ENCODE measurements around the gene NDRG2. TPM values are rescaled to one million over a fixed set of nuclear protein-coding genes. Genes with fewer than 3 reads are reported as not detected.
"Not testable (repeated sequence)": the region's sequence is repeated elsewhere in the genome, so short reads cannot be mapped to it uniquely, and the experiment has no call there.

The NDRG2 gene
- polyA plus RNA-seq, 3 donors from 2014 or later = 10.9 to 40.0 (median 19.9) TPM

GRCh38 chr14:21019366-21019765 lies 5.5 kb downstream of the NDRG2 start:
- H3K27ac Mint-ChIP-seq = no peak overlapping the region
- peaks cover 8 to 9% (median 9%) of the 10 kb centered on the region in 3 donors for H3K27me3 Mint-ChIP-seq (ENCODE audit: low read depth in 3 of 3)
- no peak for DNase-seq
- H3K36me3 Mint-ChIP-seq = peaks cover 7 to 18% (median 8%) of the 10 kb centered on the region in 3 donors
- H3K4me1 Mint-ChIP-seq = peaks cover 11 to 17% of the 10 kb centered on the region in 2 donors
- H3K9me3 Mint-ChIP-seq = no peaks in the 10 kb centered on the region
- H3K4me3 Mint-ChIP-seq = no peak overlapping the region

- Mint-ChIP-seq H3K27ac (no peak overlapping the region), H3K4me3 (no peak overlapping the region), H3K9me3 (no peaks in the 10 kb centered on the region), H3K27me3 (ENCODE audit: low read depth in 3 of 3) (peaks cover 6 to 9% (median 8%) of the 10 kb centered on the region in 3 donors), H3K36me3 (peaks cover 7 to 18% (median 8%) of the 10 kb centered on the region in 3 donors), H3K4me1 (peaks cover 5 to 11% of the 10 kb centered on the region in 2 donors)
- no peak for DNase-seq
Observed at GRCh38 chr14:21018781-21019180, 6.1 kb downstream of the NDRG2 start.

GRCh38 chr14:21018286-21018685 lies 6.6 kb downstream of the NDRG2 start:
- Mint-ChIP-seq H3K4me3 (no peak overlapping the region), H3K27ac (no peak overlapping the region), H3K36me3 (peaks cover 7 to 18% (median 8%) of the 10 kb centered on the region in 3 donors), H3K4me1 (peaks cover 3 to 8% of the 10 kb centered on the region in 2 donors), H3K9me3 (no peaks in the 10 kb centered on the region), H3K27me3 (ENCODE audit: low read depth in 3 of 3) (peaks cover 6 to 9% (median 6%) of the 10 kb centered on the region in 3 donors)
- DNase-seq = no peak

- H3K4me1 Mint-ChIP-seq = peaks cover 0 to 2% of the 10 kb centered on the region in 2 donors
- H3K9me3 Mint-ChIP-seq = no peaks in the 10 kb centered on the region
- peaks cover 7 to 14% (median 8%) of the 10 kb centered on the region in 3 donors for H3K36me3 Mint-ChIP-seq
Observed at GRCh38 chr14:21017528-21018245, 7.2 kb downstream of the NDRG2 start.

GRCh38 chr14:21016413-21017190 lies 8.3 kb downstream of the NDRG2 start:
- Mint-ChIP-seq H3K9me3 (no peaks in the 10 kb centered on the region), H3K36me3 (peaks cover 7 to 9% (median 7%) of the 10 kb centered on the region in 3 donors), H3K27ac (no peak overlapping the region), H3K27me3 (ENCODE audit: low read depth in 3 of 3) (peaks cover 1 to 8% (median 3%) of the 10 kb centered on the region in 3 donors), H3K4me3 (no peak overlapping the region), H3K4me1 (no peaks in the 10 kb centered on the region)
- no peak for DNase-seq

More at GRCh38 chr14:21017528-21018245, 7.2 kb downstream of the NDRG2 start:
- no peak overlapping the region for H3K27ac Mint-ChIP-seq
- no peak for DNase-seq
- H3K4me3 Mint-ChIP-seq = no peak overlapping the region
- H3K27me3 Mint-ChIP-seq (ENCODE audit: low read depth in 3 of 3) = peaks cover 4 to 9% (median 5%) of the 10 kb centered on the region in 3 donors

- no peaks in the 10 kb centered on the region for H3K9me3 Mint-ChIP-seq
- no peak overlapping the region for H3K4me3 Mint-ChIP-seq
- peaks cover 1 to 8% (median 3%) of the 10 kb centered on the region in 3 donors for H3K27me3 Mint-ChIP-seq (ENCODE audit: low read depth in 3 of 3)
- peaks cover 4 to 7% (median 5%) of the 10 kb centered on the region in 3 donors for H3K36me3 Mint-ChIP-seq
- no peak for DNase-seq
- H3K27ac Mint-ChIP-seq = no peak overlapping the region
- H3K4me1 Mint-ChIP-seq = no peaks in the 10 kb centered on the region
Observed at GRCh38 chr14:21015312-21015711, 9.5 kb downstream of the NDRG2 start.

GRCh38 chr14:21014761-21015190 lies 10.1 kb downstream of the NDRG2 start:
- Mint-ChIP-seq H3K27me3 (ENCODE audit: low read depth in 3 of 3) (peaks cover 1 to 8% (median 3%) of the 10 kb centered on the region in 3 donors), H3K27ac (no peak overlapping the region), H3K36me3 (peaks cover 4 to 7% (median 5%) of the 10 kb centered on the region in 3 donors), H3K9me3 (no peaks in the 10 kb centered on the region), H3K4me3 (no peak overlapping the region), H3K4me1 (no peaks in the 10 kb centered on the region)
- DNase-seq = peak; percentile 65 to 73 (median 71)

GRCh38 chr14:21011136-21011535 lies 13.7 kb downstream of the NDRG2 start:
- no peak overlapping the region for H3K27ac Mint-ChIP-seq
- H3K4me3 Mint-ChIP-seq = no peak overlapping the region
- H3K4me1 Mint-ChIP-seq = no peaks in the 10 kb centered on the region
- no peaks in the 10 kb centered on the region for H3K9me3 Mint-ChIP-seq
- peaks cover 0 to 4% (median 1%) of the 10 kb centered on the region in 3 donors for H3K27me3 Mint-ChIP-seq (ENCODE audit: low read depth in 3 of 3)
- no peak for DNase-seq
- H3K36me3 Mint-ChIP-seq = no peaks in the 10 kb centered on the region

GRCh38 chr14:21009721-21010120 lies 15.1 kb downstream of the NDRG2 start:
- not testable (repeated sequence) for H3K27ac Mint-ChIP-seq; H3K36me3 Mint-ChIP-seq; H3K4me1 Mint-ChIP-seq; DNase-seq; H3K4me3 Mint-ChIP-seq; H3K27me3 Mint-ChIP-seq (ENCODE audit: low read depth in 3 of 3); H3K9me3 Mint-ChIP-seq

- DNase-seq = no peak
- Mint-ChIP-seq H3K4me1 (no peaks in the 10 kb centered on the region), H3K27me3 (ENCODE audit: low read depth in 3 of 3) (peaks cover 0 to 4% (median 0%) of the 10 kb centered on the region in 3 donors), H3K4me3 (no peak overlapping the region), H3K9me3 (no peaks in the 10 kb centered on the region), H3K27ac (no peak overlapping the region), H3K36me3 (peaks cover 0 to 4% (median 0%) of the 10 kb centered on the region in 3 donors)
Observed at GRCh38 chr14:21003788-21004346, 21.0 kb downstream of the NDRG2 start.

- H3K27me3 Mint-ChIP-seq (ENCODE audit: low read depth in 3 of 3) = peaks cover 0 to 5% (median 0%) of the 10 kb centered on the region in 3 donors
- no peak overlapping the region for H3K4me3 Mint-ChIP-seq
- DNase-seq = no peak
- peaks cover 0 to 23% (median 15%) of the 10 kb centered on the region in 3 donors for H3K36me3 Mint-ChIP-seq
- no peak overlapping the region for H3K27ac Mint-ChIP-seq
- H3K9me3 Mint-ChIP-seq = no peaks in the 10 kb centered on the region
- no peaks in the 10 kb centered on the region for H3K4me1 Mint-ChIP-seq
Observed at GRCh38 chr14:21001218-21001617, 23.6 kb downstream of the NDRG2 start.

GRCh38 chr14:20999591-20999990 lies 25.3 kb downstream of the NDRG2 start:
- peaks cover 0 to 39% (median 31%) of the 10 kb centered on the region in 3 donors for H3K36me3 Mint-ChIP-seq
- H3K4me3 Mint-ChIP-seq = no peak overlapping the region
- no peaks in the 10 kb centered on the region for H3K9me3 Mint-ChIP-seq
- peak overlapping the region in 1 of 6 donors; percentile 15 for H3K27ac Mint-ChIP-seq
- DNase-seq = no peak
- peaks cover 0 to 3% (median 0%) of the 10 kb centered on the region in 3 donors for H3K27me3 Mint-ChIP-seq (ENCODE audit: low read depth in 3 of 3)
- no peaks in the 10 kb centered on the region for H3K4me1 Mint-ChIP-seq

- DNase-seq = no peak
- H3K9me3 Mint-ChIP-seq = no peaks in the 10 kb centered on the region
- H3K27me3 Mint-ChIP-seq (ENCODE audit: low read depth in 3 of 3) = peaks cover 0 to 3% (median 0%) of the 10 kb centered on the region in 3 donors
- H3K4me3 Mint-ChIP-seq = no peak within 1 kb of the TSS
- peaks cover 0 to 2% of the 10 kb centered on the region in 2 donors for H3K4me1 Mint-ChIP-seq
- peaks cover 0 to 45% (median 38%) of the 10 kb centered on the region in 3 donors for H3K36me3 Mint-ChIP-seq
- peak within 1 kb of the TSS in 1 of 6 donors; percentile 30 for H3K27ac Mint-ChIP-seq
Observed at GRCh38 chr14:20998674-20999366, 26.0 kb downstream of the NDRG2 start, which contains the start of gene SLC39A2. Gene SLC39A2 (plus strand): TSS chr14:20999293. CDS start chr14:20999447, 154 bp downstream.
